IMR-90 (cell line): ENCODE measurements around the gene AHR.

ENCODE experiments used
- CEBPB ChIP-seq: IDR thresholded peaks from 2 replicates; pipeline ENCODE4 v1.6.1; 2012; ENCODE audit warnings: low read depth, low read length, improper control_type of control experiment
- FOS ChIP-seq: fragments of 150-350 bp; IDR thresholded peaks from 2 replicates; pipeline ENCODE4 v1.6.1; 2016; ENCODE audit warnings: low read depth, low read length
- POLR2A ChIP-seq: IDR thresholded peaks from 2 replicates; pipeline ENCODE4 v1.6.1; 2012; ENCODE audit warnings: mild to moderate bottlenecking, low read depth, low read length
- RFX5 ChIP-seq: IDR thresholded peaks from 2 replicates; pipeline ENCODE4 v1.8.0; 2012; ENCODE audit warnings: low read depth, mild to moderate bottlenecking, low read length, moderate library complexity
- TF ChIP-seq, protein P1 (sequence below): conservative IDR thresholded peaks from 2 replicates; pipeline ENCODE4 v1.5.1; 2012; ENCODE audit warnings: mild to moderate bottlenecking, low read depth, low read length, improper control_type of control experiment
- TF ChIP-seq, protein P2 (sequence below): fragments of 150-350 bp; IDR thresholded peaks from 2 replicates; pipeline ENCODE4 v1.6.1; 2017; ENCODE audit warnings: mild to moderate bottlenecking, antibody characterized with exemption, low read length, low read depth

DNA sequence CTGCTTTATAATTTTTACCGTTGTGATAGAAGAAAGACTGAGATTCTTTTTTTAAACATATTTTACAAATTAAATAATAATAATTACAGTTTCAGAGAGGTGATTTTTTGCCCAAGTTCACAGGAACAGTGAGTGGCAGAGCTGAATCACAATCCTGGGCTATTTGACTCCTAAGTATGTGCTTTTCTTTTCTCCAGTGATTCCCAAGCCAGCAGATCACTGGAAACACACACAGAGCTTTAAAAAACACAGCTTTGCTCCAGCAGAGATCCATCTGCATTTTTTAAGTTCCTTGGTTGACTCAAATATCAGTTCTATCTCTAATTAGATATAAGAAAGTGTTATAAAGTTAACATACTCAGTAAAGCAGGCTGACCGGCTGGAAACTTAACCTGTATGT, 69.0 kb downstream of the AHR start:
- TF ChIP-seq, protein P1, sequence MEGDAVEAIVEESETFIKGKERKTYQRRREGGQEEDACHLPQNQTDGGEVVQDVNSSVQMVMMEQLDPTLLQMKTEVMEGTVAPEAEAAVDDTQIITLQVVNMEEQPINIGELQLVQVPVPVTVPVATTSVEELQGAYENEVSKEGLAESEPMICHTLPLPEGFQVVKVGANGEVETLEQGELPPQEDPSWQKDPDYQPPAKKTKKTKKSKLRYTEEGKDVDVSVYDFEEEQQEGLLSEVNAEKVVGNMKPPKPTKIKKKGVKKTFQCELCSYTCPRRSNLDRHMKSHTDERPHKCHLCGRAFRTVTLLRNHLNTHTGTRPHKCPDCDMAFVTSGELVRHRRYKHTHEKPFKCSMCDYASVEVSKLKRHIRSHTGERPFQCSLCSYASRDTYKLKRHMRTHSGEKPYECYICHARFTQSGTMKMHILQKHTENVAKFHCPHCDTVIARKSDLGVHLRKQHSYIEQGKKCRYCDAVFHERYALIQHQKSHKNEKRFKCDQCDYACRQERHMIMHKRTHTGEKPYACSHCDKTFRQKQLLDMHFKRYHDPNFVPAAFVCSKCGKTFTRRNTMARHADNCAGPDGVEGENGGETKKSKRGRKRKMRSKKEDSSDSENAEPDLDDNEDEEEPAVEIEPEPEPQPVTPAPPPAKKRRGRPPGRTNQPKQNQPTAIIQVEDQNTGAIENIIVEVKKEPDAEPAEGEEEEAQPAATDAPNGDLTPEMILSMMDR, result no peak
- TF ChIP-seq POLR2A (no peak), RFX5 (no peak), FOS (no peak), CEBPB (no peak)
- TF ChIP-seq, protein P2, sequence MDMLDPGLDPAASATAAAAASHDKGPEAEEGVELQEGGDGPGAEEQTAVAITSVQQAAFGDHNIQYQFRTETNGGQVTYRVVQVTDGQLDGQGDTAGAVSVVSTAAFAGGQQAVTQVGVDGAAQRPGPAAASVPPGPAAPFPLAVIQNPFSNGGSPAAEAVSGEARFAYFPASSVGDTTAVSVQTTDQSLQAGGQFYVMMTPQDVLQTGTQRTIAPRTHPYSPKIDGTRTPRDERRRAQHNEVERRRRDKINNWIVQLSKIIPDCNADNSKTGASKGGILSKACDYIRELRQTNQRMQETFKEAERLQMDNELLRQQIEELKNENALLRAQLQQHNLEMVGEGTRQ, result no peak
